Aorta (tissue), 5 donors: ENCODE data around the gene COPS2. TPM values are rescaled to one million over a fixed set of nuclear protein-coding genes. Genes with fewer than 3 reads are reported as not detected.
A peak's percentile ranks its signal among the peaks of the same experiment; 100 is the strongest.
"Not testable (repeated sequence)": the region's sequence is repeated elsewhere in the genome, so short reads cannot be mapped to it uniquely, and the experiment has no call there.

Experiments used
- ATAC-seq: fragments of 200-7000 bp; cut with Tn5 transposase; one replicate; pipeline ENCODE4 v1.9.1; 2022; ENCODE audit warnings: moderate library complexity; ENCODE audit not compliant: low FRiP score
- DNase-seq, 2 donors: peaks; one replicate each; pipeline ENCODE4 v3.0.0-alpha.2; 2020
- H3K27ac ChIP-seq, 2 donors: one replicate each; pipeline ENCODE4 v1.5.1; 2013; ENCODE audit warnings: low read length in 2 of 2, mild to moderate bottlenecking in 2 of 2, moderate library complexity in 2 of 2, control low read depth in 1 of 2, inconsistent platforms in 1 of 2, low read depth in 1 of 2
- H3K27me3 ChIP-seq, 2 donors: one replicate each; pipeline ENCODE4 v1.6.1; 2013; ENCODE audit warnings: control low read depth in 1 of 2, low read length in 1 of 2, mild to moderate bottlenecking in 1 of 2, moderate library complexity in 1 of 2; ENCODE audit not compliant: insufficient read depth in 2 of 2, control insufficient read depth in 1 of 2
- H3K36me3 ChIP-seq, 2 donors: one replicate each; pipeline ENCODE4 v1.6.1; 2013; ENCODE audit warnings: control low read depth in 1 of 2, low read length in 1 of 2, mild to moderate bottlenecking in 1 of 2; ENCODE audit not compliant: insufficient read depth in 2 of 2, control insufficient read depth in 1 of 2
- H3K4me1 ChIP-seq, 2 donors: one replicate each; pipeline ENCODE4 v1.6.1; 2013; ENCODE audit warnings: low read length in 2 of 2, control low read depth in 1 of 2, mild to moderate bottlenecking in 1 of 2, moderate library complexity in 1 of 2; ENCODE audit not compliant: insufficient read depth in 2 of 2, control insufficient read depth in 1 of 2
- H3K4me3 ChIP-seq, 2 donors: one replicate each; pipeline ENCODE4 v1.5.1; 2013; ENCODE audit warnings: low read length in 2 of 2, control low read depth in 1 of 2, mild to moderate bottlenecking in 1 of 2
- H3K9me3 ChIP-seq: one replicate; pipeline ENCODE4 v1.6.1; 2013; ENCODE audit warnings: mild to moderate bottlenecking, low read length; ENCODE audit not compliant: control insufficient read depth
- WGBS, 2 donors: extraction: QIAGEN DNeasy Blood & Tissue Kit; methylation state at CpG; one replicate each; pipeline ENCODE4 v1.1.7; 2013; 5-methylcytosine and 5-hydroxymethylcytosine counted together
- intact Hi-C, 2 donors: fragments of 100-400 bp; cut with DNase I; formaldehyde crosslinking; loops; one replicate each; pipeline versions ENCODE4 v1.14.2 to v1.15.0; 2022
- microRNA-seq, 2 donors: library from miRNA; unstranded; fragments of <30 nt; microRNA quantifications; one replicate each; pipeline ENCODE4 v1.2.0, GENCODE V29; 2020
- polyA plus RNA-seq, 2 donors: library from polyadenylated mRNA; stranded (reverse); fragments of 200-250 nt; gene quantifications; one replicate each; pipeline ENCODE4 v1.2.3, GENCODE V29; 2013
- total RNA-seq, 2 donors: library from RNA; stranded (reverse); fragmentation: NEBNext Ultra II Directional; extraction: Animal tissue kit (Norgen Biotek cat#: 25700); gene quantifications; one replicate each; pipeline ENCODE4 v1.2.1, GENCODE V29; 2021
- donor health status: healthy with polysubstance abuse.
- donor health status: Bipolar disorder and iron deficiency.
- donor health status: DM: no; HTN: no; CAD: no.
- donor health status: DM: no; HTN: no; CAD: no.
- donor health status: DM: yes; HTN: yes; CAD: no.

COPS2 gene
- total and polyA plus RNA-seq, 4 donors, result 60.9 to 85.9 (median 66.9) TPM

- intact Hi-C loops, result no loop called here
- ATAC-seq (no peak), DNase-seq (no peak)
- Histone ChIP-seq H3K4me3 (no peak overlapping the region), H3K9me3 (no peaks in the 10 kb centered on the region), H3K27ac (no peak overlapping the region), H3K4me1 (no peaks in the 10 kb centered on the region), H3K27me3 (no peaks in the 10 kb centered on the region), H3K36me3 (no peaks in the 10 kb centered on the region)
- WGBS, 2 donors, result 88 to 89% methylated on average over 3 of the region's 3 CpGs
Measured at GRCh38 chr15:49084285-49084570, 71.2 kb downstream of the COPS2 start.

DNA sequence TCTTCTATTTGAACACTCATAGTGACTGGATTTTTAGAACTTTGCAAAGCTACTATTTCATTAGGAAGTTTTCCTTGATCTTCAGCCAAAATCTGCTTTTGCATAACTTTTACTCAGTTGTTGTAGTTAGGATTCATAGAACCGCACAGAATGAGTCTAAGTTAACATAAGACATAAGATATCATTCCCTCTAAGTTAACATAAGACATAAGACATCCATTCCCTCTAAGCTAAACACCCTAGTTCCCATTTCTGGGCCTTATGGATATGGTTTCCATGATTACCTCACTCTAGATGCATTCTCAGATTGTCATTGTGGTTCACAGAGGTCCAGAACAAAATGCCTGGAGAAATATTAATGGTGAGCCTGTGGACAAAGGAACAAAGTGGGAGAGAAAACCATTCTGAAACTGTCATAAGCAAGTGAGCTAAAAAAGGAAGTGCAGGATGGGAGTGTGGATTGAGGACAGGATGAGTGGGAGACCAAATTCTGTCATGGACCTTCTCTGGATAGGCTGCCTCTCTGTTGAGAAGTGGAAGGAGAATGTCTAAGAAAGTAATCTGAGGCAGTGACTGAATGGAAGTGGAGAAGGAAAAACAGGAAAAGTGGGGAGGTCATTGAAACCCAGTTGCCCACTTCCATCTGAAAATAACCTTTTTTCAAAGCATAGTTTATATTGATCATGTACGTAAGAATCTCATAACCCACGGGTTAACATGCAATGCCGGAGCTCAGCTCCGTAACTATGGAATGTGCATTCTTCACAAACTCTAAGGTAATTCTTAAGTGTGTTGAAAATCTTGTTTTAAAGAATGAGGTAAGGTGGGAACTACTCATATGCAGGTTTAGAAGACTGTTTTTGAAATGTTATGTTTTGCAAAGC, 71.8 kb downstream of the COPS2 start:
- no peak for ATAC-seq
- intact Hi-C loops, result no loop called here

DNA sequence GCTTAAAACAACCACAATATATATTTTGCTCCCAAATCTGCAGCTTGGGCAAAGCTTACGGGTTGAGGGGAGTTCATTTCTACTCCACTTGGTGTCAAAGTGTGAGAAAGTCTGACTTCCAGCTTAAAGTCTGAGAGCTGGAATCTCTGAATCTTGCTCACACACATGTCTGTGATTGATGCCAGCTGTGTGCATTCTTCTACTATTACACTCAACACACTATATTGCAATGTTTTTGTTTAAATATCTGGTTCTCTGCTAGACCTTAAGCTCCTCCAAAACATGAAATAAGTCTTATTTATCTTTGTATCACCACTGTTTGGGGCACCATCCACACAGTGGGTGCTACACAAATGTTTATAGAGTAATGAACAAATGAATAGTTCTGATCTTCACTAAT, 72.4 kb downstream of the COPS2 start:
- H3K4me3 ChIP-seq, result no peak overlapping the region
- 81 to 90% methylated on average over 1 of the region's 1 CpG for WGBS, 2 donors
- no peaks in the 10 kb centered on the region for H3K36me3 ChIP-seq
- H3K27me3 ChIP-seq, result no peaks in the 10 kb centered on the region
- H3K27ac ChIP-seq, result no peak overlapping the region
- H3K9me3 ChIP-seq, result no peaks in the 10 kb centered on the region
- no peak for DNase-seq
- no peak for ATAC-seq
- intact Hi-C loops, result no loop called here
- H3K4me1 ChIP-seq, result no peaks in the 10 kb centered on the region

More for the DNA sequence above, 71.8 kb downstream of the COPS2 start:
- H3K27ac ChIP-seq, result no peak overlapping the region
- H3K36me3 ChIP-seq, result no peaks in the 10 kb centered on the region
- WGBS, 2 donors, result 86 to 88% methylated on average over 5 of the region's 5 CpGs
- no peaks in the 10 kb centered on the region for H3K4me1 ChIP-seq
- no peaks in the 10 kb centered on the region for H3K27me3 ChIP-seq
- no peak overlapping the region for H3K4me3 ChIP-seq
- no peak for DNase-seq
- H3K9me3 ChIP-seq, result no peaks in the 10 kb centered on the region

DNA sequence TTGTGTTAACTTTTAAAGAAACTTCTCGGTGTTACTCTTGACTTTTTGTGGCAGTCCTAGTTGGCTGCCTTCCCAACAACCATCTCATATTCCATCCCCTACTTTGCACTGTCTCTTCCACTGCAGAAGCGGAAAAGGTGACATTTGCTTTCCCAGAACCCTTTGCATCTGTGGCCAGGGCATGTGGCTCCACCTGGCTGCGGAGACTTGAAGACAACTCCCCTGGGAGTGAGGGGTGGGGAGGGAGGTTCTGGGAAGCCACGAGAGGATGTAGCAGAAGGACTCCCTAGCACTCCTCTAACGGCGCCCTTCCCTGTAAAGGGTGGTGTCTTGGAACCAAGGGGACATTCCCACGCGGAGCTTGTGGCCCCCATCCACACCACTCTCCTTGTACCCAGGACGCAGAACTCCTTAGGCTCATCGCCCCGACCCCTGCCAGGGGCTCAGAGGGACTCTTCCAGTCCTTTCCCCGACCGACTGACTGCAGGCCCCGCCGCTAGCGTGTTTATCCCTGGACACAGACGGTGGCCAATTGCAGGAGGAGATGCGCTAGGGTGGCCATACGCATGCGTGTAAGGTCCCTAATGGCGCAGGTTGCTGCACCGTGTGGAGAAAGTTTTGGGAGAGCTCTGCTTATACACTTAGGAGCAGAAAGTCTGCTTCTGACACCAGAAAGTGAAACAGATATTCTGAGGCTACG, 75.9 kb downstream of the COPS2 start:
- Histone ChIP-seq H3K36me3 (no peaks in the 10 kb centered on the region), H3K4me1 (no peaks in the 10 kb centered on the region), H3K9me3 (no peaks in the 10 kb centered on the region), H3K27ac (no peak overlapping the region), H3K27me3 (no peaks in the 10 kb centered on the region), H3K4me3 (no peak overlapping the region)
- intact Hi-C loops, result no loop called here
- ATAC-seq (peak; percentile 19), DNase-seq (no peak)
- 85 to 88% methylated on average over 23 of the region's 23 CpGs for WGBS, 2 donors

DNA sequence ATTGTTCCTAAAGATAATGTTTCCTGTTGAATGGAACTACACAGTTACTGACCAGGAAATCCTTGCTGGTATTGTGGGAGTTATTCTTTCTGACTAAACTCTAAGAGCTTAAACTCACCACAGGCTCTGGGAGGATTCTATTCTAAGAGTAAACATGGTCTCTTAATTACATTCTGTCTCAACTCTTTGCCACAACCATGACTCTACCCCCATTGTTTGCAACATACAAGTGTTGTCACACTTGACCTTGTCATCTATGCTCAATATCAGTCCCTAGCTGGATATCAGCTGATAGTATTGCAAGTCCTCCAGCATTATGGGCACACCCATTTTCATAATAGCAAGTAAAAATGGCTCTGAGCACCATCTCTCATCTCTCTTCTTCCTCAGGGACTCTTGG, 79.5 kb downstream of the COPS2 start:
- Histone ChIP-seq H3K9me3 (no peaks in the 10 kb centered on the region), H3K4me1 (no peaks in the 10 kb centered on the region), H3K27me3 (no peaks in the 10 kb centered on the region), H3K27ac (no peak overlapping the region), H3K36me3 (no peaks in the 10 kb centered on the region), H3K4me3 (no peak overlapping the region)
- no peak for DNase-seq
- ATAC-seq, result no peak
- intact Hi-C loops, result no loop called here

DNA sequence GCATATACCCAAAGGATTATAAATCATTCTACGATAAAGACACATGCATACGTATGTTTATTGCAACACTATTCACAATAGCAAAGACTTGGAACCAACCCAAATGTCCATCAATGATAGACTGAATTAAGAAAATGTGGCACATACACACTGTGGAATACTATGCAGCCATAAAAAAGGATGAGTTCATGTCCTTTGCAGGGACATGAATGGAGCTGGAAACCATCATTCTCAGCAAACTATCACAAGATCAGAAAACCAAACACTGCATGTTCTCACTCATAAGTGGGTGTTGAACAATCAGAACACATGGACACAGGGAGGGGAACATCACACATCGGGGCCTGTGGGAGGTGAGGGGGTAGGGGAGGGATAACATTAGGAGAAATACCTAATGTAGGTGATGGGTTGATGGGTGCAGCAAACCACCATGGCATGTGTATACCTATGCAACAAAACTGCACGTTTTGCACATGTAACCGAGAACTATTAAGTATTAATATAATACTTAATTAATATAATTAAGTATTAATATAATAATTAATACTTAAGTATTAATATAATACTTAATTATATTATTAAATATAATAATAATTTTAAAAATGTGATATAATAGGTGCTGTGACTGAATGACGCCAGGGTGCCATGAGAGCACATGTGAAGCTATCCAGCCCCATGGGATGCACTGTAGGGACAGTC, 80.7 kb downstream of the COPS2 start:
- H3K36me3 ChIP-seq, DNase-seq, H3K27me3 ChIP-seq, H3K4me3 ChIP-seq, H3K27ac ChIP-seq, ATAC-seq, H3K4me1 ChIP-seq, H3K9me3 ChIP-seq, intact Hi-C loops: not testable (repeated sequence)
- 81% methylated on average over 6 of the region's 6 CpGs for WGBS, 2 donors

Small RNAs within 50 kb of the gene (microRNA-seq; reads per million reads assigned to microRNA genes)
- gene MIR4716, result 0 reads per million in 2 donors

Other genes with a start within 250 kb of the COPS2 start
- gene SHC4, start 191.7 kb downstream of the COPS2 start, total RNA-seq, result 10 to 100 TPM in 1 of 2 donors, 1 to 10 TPM in 1; 8.7 to 18.6 TPM
- gene SHC4, start 191.7 kb downstream of the COPS2 start, polyA plus RNA-seq, result 1 to 10 TPM; 4.4 to 5.6 TPM
- gene SECISBP2L, start 109.2 kb downstream of the COPS2 start, total RNA-seq, result 10 to 100 TPM; 78.7 to 82.2 TPM
- gene SECISBP2L, start 109.2 kb downstream of the COPS2 start, polyA plus RNA-seq, result 10 to 100 TPM in 1 of 2 donors, 1 to 10 TPM in 1; 8.1 to 15.1 TPM
- 10 to 100 TPM; 27.4 to 36.2 TPM for gene GALK2, start 14.6 kb upstream of the COPS2 start, total RNA-seq
- 10 to 100 TPM; 12.4 to 16.5 TPM for gene GALK2, start 14.6 kb upstream of the COPS2 start, polyA plus RNA-seq